ENCODE measurements around the gene HOXA13. TPM values are rescaled to one million over a fixed set of nuclear protein-coding genes. Genes with fewer than 3 reads are reported as not detected.

Gene HOXA13
- total RNA-seq, 1 experiment from 2014 or later, result not detected

GRCh38 chr7:27151341-27151930 is 48.5 kb downstream of the HOXA13 start:
- H3K27me3 Mint-ChIP-seq (ENCODE audit: insufficient read depth, unreplicated experiment), result no peaks in the 10 kb centered on the region
- no peak overlapping the region for H3K27ac Mint-ChIP-seq (ENCODE audit: low read depth, unreplicated experiment)
- H3K36me3 Mint-ChIP-seq (ENCODE audit: insufficient read depth, unreplicated experiment), result no peaks in the 10 kb centered on the region
- no TSS peak for BruUV-seq (replicated peaks)
- no peak for DNase-seq (ENCODE audit: unreplicated experiment)
- intact Hi-C loops (cut with micrococcal nuclease), result no loop called here
- no peak overlapping the region for H3K4me3 Mint-ChIP-seq (ENCODE audit: unreplicated experiment)
- no peak for TF ChIP-seq CTCF (IDR thresholded peaks at IDR 0.05; ENCODE audit: unreplicated experiment)
- ChIA-PET POLR2A (interaction anchor here (1.0 to 5.2 kb wide), 7 partner anchors 11 to 1207 kb away, joined by 3 to 65 read pairs (median 5); partner anchors contain the start of gene HOXA9), CTCF (interaction anchor here (0.6 to 5.8 kb wide), 11 partner anchors 8 to 795 kb away, joined by 3 to 57 read pairs (median 6); no protein-coding TSS in a partner anchor)
- H3K9me3 Mint-ChIP-seq (ENCODE audit: unreplicated experiment), result no peaks in the 10 kb centered on the region
- H3K4me1 Mint-ChIP-seq (ENCODE audit: insufficient read depth, unreplicated experiment), result peaks cover 16% of the 10 kb centered on the region

- Mint-ChIP-seq H3K4me1 (ENCODE audit: insufficient read depth, unreplicated experiment) (peaks cover 15% of the 10 kb centered on the region), H3K27ac (ENCODE audit: low read depth, unreplicated experiment) (no peak overlapping the region), H3K36me3 (ENCODE audit: insufficient read depth, unreplicated experiment) (no peaks in the 10 kb centered on the region), H3K27me3 (ENCODE audit: insufficient read depth, unreplicated experiment) (no peaks in the 10 kb centered on the region), H3K9me3 (ENCODE audit: unreplicated experiment) (no peaks in the 10 kb centered on the region), H3K4me3 (ENCODE audit: unreplicated experiment) (peak overlapping the region; percentile 79)
- DNase-seq (ENCODE audit: unreplicated experiment), result peak; percentile 72
- ChIA-PET CTCF (interaction anchor here (0.6 to 5.8 kb wide), 20 partner anchors 8 to 1258 kb away, joined by 3 to 57 read pairs (median 6); no protein-coding TSS in a partner anchor), POLR2A (interaction anchor here (0.6 to 5.2 kb wide), 18 partner anchors 10 to 1206 kb away, joined by 3 to 65 read pairs (median 4); partner anchors contain the start of genes CBX3, HNRNPA2B1, HOXA4 and HOXA9)
- intact Hi-C loops (cut with micrococcal nuclease), result loop anchor here (1.0 kb wide), 1 partner anchor 11 kb away; no protein-coding TSS in a partner anchor
- no TSS peak for BruUV-seq (replicated peaks)
- peak; percentile 89 for TF ChIP-seq CTCF (IDR thresholded peaks at IDR 0.05; ENCODE audit: unreplicated experiment)
These were observed 49.1 kb downstream of the HOXA13 start for GRCh38 chr7:27150568-27151340.

GRCh38 chr7:27149842-27150567 is 49.9 kb downstream of the HOXA13 start:
- TF ChIP-seq CTCF (IDR thresholded peaks at IDR 0.05; ENCODE audit: unreplicated experiment), result no peak
- H3K4me1 Mint-ChIP-seq (ENCODE audit: insufficient read depth, unreplicated experiment), result peaks cover 10% of the 10 kb centered on the region
- ChIA-PET POLR2A (interaction anchor here (0.6 to 5.2 kb wide), 22 partner anchors 9 to 1205 kb away, joined by 3 to 65 read pairs (median 6); partner anchors contain the start of genes CBX3, HNRNPA2B1 and HOXA4), CTCF (interaction anchor here (0.6 to 5.8 kb wide), 24 partner anchors 9 to 1257 kb away, joined by 3 to 57 read pairs (median 4); no protein-coding TSS in a partner anchor)
- peak overlapping the region; percentile 91 for H3K27ac Mint-ChIP-seq (ENCODE audit: low read depth, unreplicated experiment)
- no TSS peak for BruUV-seq (replicated peaks)
- H3K27me3 Mint-ChIP-seq (ENCODE audit: insufficient read depth, unreplicated experiment), result no peaks in the 10 kb centered on the region
- intact Hi-C loops (cut with micrococcal nuclease), result loop anchor here (1.0 kb wide), 1 partner anchor 11 kb away; no protein-coding TSS in a partner anchor
- peak overlapping the region; percentile 79 for H3K4me3 Mint-ChIP-seq (ENCODE audit: unreplicated experiment)
- no peaks in the 10 kb centered on the region for H3K9me3 Mint-ChIP-seq (ENCODE audit: unreplicated experiment)
- no peak for DNase-seq (ENCODE audit: unreplicated experiment)
- H3K36me3 Mint-ChIP-seq (ENCODE audit: insufficient read depth, unreplicated experiment), result no peaks in the 10 kb centered on the region

Data from MCF 10A (cell line).